HG03558 (cell line): ENCODE results near the gene KLF9.

Experiments
- ATAC-seq: cut with Tn5 transposase; IDR thresholded peaks from one replicate; pipeline ENCODE4 v1.9.1; 2021; ENCODE audit warnings: moderate number of reproducible peaks; ENCODE audit not compliant: unreplicated experiment; ENCODE audit errors: extremely low read depth

KLF9 gene

GRCh38 chr9:70413799-70414775 lies at the start of gene KLF9:
Gene KLF9, minus strand, starts transcription at chr9:70414657. Its CDS starts 1,294 bp downstream, at chr9:70413363.
- ATAC-seq: peak; percentile 49

DNA sequence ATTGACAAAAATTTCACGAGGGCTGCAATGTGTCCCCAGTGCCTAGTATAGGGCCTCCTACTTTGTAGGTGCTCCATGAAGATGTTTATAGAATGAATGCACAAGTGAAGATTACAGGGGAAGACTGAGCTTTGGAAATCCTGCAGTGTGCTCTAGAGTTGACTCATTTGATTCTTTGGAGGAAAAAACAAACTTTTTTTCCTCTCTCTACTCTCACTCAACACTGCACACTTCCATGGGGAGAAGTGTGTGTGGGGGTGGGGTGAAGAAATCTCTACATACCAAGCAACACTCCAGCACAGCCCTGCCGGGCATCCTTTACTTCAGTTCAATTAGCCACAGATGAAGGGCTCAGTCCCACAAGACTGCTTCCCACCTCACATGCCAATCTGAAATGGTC lies 49.4 kb upstream of the KLF9 start:
- no peak for ATAC-seq

GRCh38 chr9:70462300-70462699 lies 47.8 kb upstream of the KLF9 start:
- ATAC-seq: no peak

GRCh38 chr9:70457235-70457634 lies 42.8 kb upstream of the KLF9 start:
- ATAC-seq: no peak

GRCh38 chr9:70455993-70456704 lies 41.7 kb upstream of the KLF9 start:
- ATAC-seq: no peak

GRCh38 chr9:70452365-70452764 lies 37.9 kb upstream of the KLF9 start:
- no peak for ATAC-seq

DNA sequence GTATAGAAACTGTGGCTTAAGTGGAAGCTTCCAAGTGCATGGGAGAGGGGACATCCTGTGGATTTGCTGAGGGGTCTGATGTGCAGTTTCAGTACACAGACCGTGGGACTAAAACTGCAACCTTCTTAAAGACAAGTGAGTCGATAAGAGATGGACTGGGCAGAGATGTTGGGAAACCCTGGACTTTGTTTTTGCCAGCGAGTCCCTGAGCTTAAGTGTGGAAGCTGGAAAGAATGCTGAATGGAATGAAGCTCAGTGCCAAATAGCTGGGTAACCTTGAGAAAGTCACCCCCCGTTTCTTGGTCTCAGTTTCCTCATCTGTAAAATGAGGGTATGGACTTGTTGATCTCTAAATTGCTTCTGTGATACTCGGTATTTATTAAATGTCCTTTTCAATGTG lies 37.3 kb upstream of the KLF9 start:
- ATAC-seq: no peak

- no peak for ATAC-seq
Measured at GRCh38 chr9:70450738-70451137, 36.3 kb upstream of the KLF9 start.

- ATAC-seq: no peak
Measured at GRCh38 chr9:70449461-70449860, 35.0 kb upstream of the KLF9 start.

GRCh38 chr9:70448919-70449318 lies 34.5 kb upstream of the KLF9 start:
- no peak for ATAC-seq

- ATAC-seq: no peak
Measured at GRCh38 chr9:70444904-70445303, 30.4 kb upstream of the KLF9 start.

DNA sequence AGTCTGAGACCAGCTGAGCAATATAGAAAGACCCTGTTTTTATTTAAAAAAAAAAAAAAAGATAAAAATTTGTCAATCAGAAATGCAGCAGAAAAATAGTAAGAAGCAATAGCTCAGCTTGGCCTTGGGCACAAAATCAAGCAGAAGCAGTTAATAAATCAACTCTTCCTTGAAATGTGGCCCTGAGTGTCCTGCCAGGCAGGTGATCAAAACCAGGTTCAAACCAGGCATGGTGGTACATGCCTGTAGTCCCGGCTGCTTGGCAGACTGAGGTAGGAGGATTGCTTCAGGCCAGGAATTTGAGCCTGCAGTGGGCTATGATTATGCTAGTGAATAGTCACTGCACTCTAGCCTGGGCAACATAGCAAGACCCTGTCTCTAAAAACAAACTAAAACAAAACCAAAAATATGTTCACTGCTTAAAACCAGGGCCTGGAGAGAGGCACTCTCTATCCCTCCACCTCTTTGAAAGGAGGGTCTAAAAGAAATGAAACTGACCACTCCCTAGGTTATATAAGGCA lies 27.9 kb upstream of the KLF9 start:
- no peak for ATAC-seq

DNA sequence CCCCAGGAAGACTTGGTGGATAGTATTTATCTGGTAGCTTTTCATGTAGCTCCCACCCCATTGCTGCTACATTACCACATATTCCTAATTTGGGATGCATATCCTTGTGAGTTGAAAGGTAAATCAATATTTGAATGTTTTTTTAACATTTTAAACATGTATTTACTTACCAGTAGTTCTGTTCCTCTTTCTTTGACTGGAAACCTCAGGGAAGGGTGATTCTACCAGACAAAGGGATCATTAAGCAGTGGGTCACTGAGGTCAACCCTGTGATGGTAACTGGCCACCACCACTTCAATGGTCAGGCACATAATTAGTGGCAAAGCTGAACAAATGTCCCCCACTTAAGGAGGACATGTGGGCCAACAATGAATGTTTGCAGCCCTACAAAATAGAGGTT lies 27.2 kb upstream of the KLF9 start:
- no peak for ATAC-seq

DNA sequence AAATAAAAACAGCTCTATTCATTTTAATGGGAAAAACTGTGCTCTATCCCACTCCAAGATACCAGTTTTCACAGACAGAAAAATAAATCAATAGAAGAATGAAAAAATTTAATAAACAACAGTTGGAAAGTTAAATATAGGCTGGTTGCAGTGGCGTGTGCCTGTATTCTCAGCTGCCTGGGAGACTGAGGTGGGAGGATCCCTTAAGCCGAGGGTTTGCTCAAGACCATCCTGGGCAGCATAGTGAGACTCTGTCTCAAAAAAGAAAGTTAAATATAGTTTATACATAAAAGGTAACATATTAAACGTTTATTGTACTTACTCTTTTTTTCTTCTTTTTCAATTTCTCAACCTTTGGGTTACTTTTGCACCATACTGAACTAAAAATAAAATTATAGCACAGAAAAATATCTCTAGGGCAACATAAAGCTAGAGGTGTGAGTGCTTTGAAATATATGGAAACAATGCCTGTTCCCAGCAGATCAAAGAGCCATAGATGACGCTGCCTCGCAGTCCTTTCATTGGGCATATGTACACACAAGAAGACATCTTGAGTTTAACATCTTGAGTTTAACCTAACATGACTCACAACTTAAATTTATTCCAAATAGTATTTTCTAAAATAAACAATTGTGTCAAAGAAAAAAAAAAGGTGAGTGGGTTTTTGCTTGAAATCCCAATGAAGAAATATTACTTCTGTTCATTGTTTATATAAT lies 25.7 kb upstream of the KLF9 start:
- no peak for ATAC-seq

DNA sequence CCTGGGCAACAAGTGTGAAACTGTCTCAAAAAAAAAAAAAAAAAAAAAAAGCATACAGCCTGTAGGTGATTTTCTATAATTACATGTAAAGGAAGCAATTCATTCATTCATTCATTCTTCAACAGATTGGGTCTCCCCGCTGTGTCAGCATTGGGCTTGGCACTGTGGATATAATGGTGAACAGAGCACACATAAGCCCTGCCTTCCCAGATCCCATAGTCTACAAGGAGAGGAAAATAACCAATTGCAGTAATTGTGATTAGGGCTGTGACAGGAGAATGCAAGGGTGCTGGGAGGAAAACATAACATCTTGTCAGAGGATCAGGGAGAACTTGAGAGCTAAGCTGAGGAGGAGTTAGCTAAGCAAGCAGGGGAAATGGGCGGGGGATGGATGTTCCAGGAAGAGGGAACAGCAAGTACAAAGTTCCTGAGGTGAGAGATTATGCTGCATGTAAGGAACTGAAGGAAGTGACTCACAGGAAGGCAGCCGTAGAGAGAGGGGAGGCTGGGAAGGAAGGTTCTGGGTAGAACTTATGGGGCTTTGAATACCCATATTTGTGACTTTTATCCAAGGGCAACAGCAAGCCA lies 24.0 kb upstream of the KLF9 start:
- no peak for ATAC-seq

DNA sequence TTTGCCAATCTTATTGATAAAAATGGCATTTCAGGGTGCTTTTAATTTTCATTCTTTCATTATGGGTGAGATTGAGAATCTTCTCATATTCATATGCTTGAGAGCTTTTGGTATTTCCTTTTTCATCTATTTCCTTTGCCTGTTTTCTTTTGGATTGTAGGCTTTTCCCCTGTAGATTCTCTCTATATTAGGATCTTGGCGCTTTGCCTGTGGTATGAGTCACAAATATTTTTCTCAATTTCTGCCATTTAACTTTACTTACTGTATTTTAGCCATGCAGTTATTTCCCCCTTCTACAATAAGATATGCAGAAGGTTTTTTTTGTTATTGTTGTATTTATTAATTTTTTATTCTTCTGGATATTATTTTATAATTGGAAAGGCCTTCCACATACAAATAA lies 21.5 kb upstream of the KLF9 start:
- ATAC-seq: no peak

GRCh38 chr9:70429899-70430298 lies 15.4 kb upstream of the KLF9 start:
- no peak for ATAC-seq

GRCh38 chr9:70428781-70429180 lies 14.3 kb upstream of the KLF9 start:
- no peak for ATAC-seq

DNA sequence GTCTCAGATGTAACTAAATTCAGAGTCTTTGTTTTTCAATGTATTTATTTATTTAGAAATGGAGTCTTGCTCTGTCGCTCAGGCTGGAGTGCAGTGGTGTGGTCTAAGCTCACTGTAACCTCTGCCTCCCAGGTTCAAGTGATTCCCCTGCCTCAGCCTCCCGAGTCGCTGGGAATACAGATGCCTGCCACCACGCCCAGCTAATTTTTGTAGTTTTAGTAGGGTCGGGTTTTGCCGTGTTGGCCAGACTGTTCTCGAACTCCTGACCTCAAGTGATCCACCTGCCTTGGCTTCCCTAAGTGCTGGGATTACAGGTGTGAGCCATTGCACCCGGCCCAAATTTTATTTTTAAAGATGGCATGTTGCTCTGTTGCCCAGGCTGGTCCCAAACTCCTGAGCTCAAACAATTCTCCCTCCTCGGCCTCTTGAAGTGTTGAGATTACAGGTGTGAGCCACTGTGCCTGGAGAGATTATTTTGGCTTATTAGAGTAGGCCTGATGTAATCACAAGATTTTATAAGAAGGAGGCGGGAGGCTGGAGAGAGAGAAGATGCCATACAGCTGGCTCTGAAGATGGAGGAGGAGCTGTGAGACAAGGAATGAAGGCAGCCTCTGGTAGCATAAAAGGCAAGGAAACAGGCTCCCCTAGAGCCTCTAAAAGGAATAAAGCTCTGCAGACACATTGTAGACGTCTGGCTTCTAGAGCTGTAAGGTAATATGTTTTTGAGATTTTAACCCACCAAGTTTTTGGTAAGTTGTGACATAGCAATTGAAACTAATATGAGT lies 12.9 kb upstream of the KLF9 start:
- ATAC-seq: no peak
